Fibroblast of skin of scalp (primary cell): ENCODE data around the gene RBM17.
"Not testable (repeated sequence)": the region's sequence is repeated elsewhere in the genome, so short reads cannot be mapped to it uniquely, and the experiment has no call there.

Experiments used
- DNase-seq: peaks from one replicate; pipeline ENCODE4 v3.0.0-alpha.2; 2013

The RBM17 gene

GRCh38 chr10:6138456-6138855 is 49.6 kb downstream of the RBM17 start:
- no peak for DNase-seq

- DNase-seq, result no peak
Observed at GRCh38 chr10:6139470-6139869, 50.6 kb downstream of the RBM17 start.

- DNase-seq, result no peak
Observed at GRCh38 chr10:6140141-6140841, 51.5 kb downstream of the RBM17 start.

GRCh38 chr10:6140965-6141295 is 52.1 kb downstream of the RBM17 start:
- DNase-seq, result no peak

GRCh38 chr10:6141296-6142151 is 52.7 kb downstream of the RBM17 start:
- DNase-seq, result peak; percentile 91

GRCh38 chr10:6142186-6142585 is 53.4 kb downstream of the RBM17 start:
- not testable (repeated sequence) for DNase-seq

- DNase-seq, result no peak
Observed at GRCh38 chr10:6142644-6143043, 53.8 kb downstream of the RBM17 start.

- no peak for DNase-seq
Observed at GRCh38 chr10:6143181-6143580, 54.3 kb downstream of the RBM17 start.

- DNase-seq, result peak; percentile 81
Observed at GRCh38 chr10:6144406-6145165, 55.8 kb downstream of the RBM17 start.

- DNase-seq, result no peak
Observed at GRCh38 chr10:6145166-6145987, 56.5 kb downstream of the RBM17 start.

GRCh38 chr10:6146013-6146785 is 57.4 kb downstream of the RBM17 start:
- DNase-seq, result no peak

- DNase-seq, result no peak
Observed at GRCh38 chr10:6146921-6147320, 58.1 kb downstream of the RBM17 start.

- no peak for DNase-seq
Observed at GRCh38 chr10:6148251-6148701, 59.4 kb downstream of the RBM17 start.

- no peak for DNase-seq
Observed at GRCh38 chr10:6148908-6149307, 60.1 kb downstream of the RBM17 start.

GRCh38 chr10:6151087-6151977 is 62.5 kb downstream of the RBM17 start:
- peak; percentile 54 for DNase-seq

GRCh38 chr10:6153845-6154244 is 65.0 kb downstream of the RBM17 start:
- no peak for DNase-seq

GRCh38 chr10:6154566-6154965 is 65.7 kb downstream of the RBM17 start:
- no peak for DNase-seq

GRCh38 chr10:6158276-6158675 is 69.4 kb downstream of the RBM17 start:
- no peak for DNase-seq

- DNase-seq, result no peak
Observed at GRCh38 chr10:6161921-6162320, 73.1 kb downstream of the RBM17 start.

GRCh38 chr10:6162589-6163356 is 73.9 kb downstream of the RBM17 start:
- peak; percentile 27 for DNase-seq
